Suprapubic skin (tissue), 4 donors: ENCODE data around the gene ZBTB20.

Source experiments
- EP300 ChIP-seq: sonication (generic); formaldehyde crosslinking; IDR thresholded peaks from one replicate; pipeline ENCODE4 v1.6.1; 2017; ENCODE audit warnings: antibody characterized with exemption
- POLR2AphosphoS5 ChIP-seq, 3 donors: sonication (generic); formaldehyde crosslinking; IDR thresholded peaks; one replicate each; pipeline ENCODE4 v1.6.1; 2017; ENCODE audit warnings: antibody characterized with exemption in 3 of 3
- TF ChIP-seq, protein P1 (sequence below), 2 donors: fragments of 200-600 bp in 1 of 2; fragments of 450-650 bp in 1 of 2; sonication (generic) in 1 of 2; IDR thresholded peaks; one replicate each; pipeline ENCODE4 v1.5.1; 2016 to 2019; ENCODE audit warnings: antibody characterized with exemption in 2 of 2, mild to moderate bottlenecking in 1 of 2, moderate library complexity in 1 of 2

DNA sequence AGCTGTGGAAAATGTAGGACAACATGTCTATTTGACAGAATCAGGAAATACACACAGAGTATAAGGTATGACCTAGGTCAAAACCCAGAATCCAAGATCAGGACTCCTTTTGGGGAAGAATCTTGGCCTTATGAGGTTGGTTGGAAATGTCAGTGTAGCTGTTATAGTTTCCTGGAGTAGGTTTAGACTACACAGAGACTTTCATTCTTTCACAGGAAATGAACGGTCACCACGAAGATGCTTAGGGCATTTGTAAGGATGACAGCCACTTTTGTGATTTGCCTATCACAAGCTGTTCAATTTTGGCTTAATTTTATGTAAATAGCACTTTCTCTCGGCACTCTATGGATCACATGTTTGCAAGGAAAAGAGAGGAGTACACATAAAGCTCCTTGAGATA, 18.6 kb upstream of the ZBTB20 start:
- TF ChIP-seq EP300 (no peak), POLR2AphosphoS5 (IDR thresholded peaks at IDR 0.05) (no peak)
- TF ChIP-seq, protein P1, sequence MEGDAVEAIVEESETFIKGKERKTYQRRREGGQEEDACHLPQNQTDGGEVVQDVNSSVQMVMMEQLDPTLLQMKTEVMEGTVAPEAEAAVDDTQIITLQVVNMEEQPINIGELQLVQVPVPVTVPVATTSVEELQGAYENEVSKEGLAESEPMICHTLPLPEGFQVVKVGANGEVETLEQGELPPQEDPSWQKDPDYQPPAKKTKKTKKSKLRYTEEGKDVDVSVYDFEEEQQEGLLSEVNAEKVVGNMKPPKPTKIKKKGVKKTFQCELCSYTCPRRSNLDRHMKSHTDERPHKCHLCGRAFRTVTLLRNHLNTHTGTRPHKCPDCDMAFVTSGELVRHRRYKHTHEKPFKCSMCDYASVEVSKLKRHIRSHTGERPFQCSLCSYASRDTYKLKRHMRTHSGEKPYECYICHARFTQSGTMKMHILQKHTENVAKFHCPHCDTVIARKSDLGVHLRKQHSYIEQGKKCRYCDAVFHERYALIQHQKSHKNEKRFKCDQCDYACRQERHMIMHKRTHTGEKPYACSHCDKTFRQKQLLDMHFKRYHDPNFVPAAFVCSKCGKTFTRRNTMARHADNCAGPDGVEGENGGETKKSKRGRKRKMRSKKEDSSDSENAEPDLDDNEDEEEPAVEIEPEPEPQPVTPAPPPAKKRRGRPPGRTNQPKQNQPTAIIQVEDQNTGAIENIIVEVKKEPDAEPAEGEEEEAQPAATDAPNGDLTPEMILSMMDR (IDR thresholded peaks at IDR 0.05) = no peak
